ENCODE results near the gene CDC42EP1. TPM values are rescaled to one million over a fixed set of nuclear protein-coding genes. Genes with fewer than 3 reads are reported as not detected.

CDC42EP1 gene
- total and polyA plus RNA-seq, 7 donors, result 14.6 to 64.1 (median 24.6) TPM

DNA sequence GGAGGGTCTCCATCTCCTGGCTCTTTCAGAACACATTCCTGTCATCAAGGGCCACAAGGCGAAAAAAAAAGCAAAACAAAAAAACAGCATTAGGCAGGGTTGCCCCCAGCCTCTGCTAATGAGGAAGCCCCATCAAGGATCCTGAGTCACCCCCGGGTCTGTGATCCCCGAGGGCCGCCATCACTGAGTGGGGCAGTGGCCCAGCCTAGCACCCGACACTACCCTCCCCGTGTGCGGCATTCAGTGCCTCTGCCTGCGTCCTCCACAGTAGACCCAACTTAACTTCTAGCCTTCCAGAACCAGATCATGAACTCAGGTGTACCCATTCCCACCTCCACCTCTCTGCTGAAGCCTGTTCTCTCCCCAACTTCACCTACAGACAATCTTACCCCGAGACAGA lies 6.6 kb upstream of the CDC42EP1 start:
- no peak for TF ChIP-seq POLR2AphosphoS5 (IDR thresholded peaks at IDR 0.05)
- TF ChIP-seq POLR2A (IDR thresholded peaks at IDR 0.05), result no peak
- TF ChIP-seq EP300 (IDR thresholded peaks at IDR 0.05), result no peak
- TF ChIP-seq, protein P1, sequence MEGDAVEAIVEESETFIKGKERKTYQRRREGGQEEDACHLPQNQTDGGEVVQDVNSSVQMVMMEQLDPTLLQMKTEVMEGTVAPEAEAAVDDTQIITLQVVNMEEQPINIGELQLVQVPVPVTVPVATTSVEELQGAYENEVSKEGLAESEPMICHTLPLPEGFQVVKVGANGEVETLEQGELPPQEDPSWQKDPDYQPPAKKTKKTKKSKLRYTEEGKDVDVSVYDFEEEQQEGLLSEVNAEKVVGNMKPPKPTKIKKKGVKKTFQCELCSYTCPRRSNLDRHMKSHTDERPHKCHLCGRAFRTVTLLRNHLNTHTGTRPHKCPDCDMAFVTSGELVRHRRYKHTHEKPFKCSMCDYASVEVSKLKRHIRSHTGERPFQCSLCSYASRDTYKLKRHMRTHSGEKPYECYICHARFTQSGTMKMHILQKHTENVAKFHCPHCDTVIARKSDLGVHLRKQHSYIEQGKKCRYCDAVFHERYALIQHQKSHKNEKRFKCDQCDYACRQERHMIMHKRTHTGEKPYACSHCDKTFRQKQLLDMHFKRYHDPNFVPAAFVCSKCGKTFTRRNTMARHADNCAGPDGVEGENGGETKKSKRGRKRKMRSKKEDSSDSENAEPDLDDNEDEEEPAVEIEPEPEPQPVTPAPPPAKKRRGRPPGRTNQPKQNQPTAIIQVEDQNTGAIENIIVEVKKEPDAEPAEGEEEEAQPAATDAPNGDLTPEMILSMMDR (IDR thresholded peaks at IDR 0.05), result no peak
- Histone ChIP-seq H3K36me3 (no peaks in the 10 kb centered on the region), H3K4me1 (peaks cover 0 to 32% (median 25%) of the 10 kb centered on the region in 4 donors), H3K4me3 (no peak overlapping the region), H3K9me3 (no peaks in the 10 kb centered on the region), H3K27ac (no peak overlapping the region), H3K27me3 (no peaks in the 10 kb centered on the region)
- intact Hi-C loops (cut with DNase I), result no loop called here
- WGBS, 2 donors, result 93 to 95% methylated on average over 9 of the region's 9 CpGs
- DNase-seq, result no peak

DNA sequence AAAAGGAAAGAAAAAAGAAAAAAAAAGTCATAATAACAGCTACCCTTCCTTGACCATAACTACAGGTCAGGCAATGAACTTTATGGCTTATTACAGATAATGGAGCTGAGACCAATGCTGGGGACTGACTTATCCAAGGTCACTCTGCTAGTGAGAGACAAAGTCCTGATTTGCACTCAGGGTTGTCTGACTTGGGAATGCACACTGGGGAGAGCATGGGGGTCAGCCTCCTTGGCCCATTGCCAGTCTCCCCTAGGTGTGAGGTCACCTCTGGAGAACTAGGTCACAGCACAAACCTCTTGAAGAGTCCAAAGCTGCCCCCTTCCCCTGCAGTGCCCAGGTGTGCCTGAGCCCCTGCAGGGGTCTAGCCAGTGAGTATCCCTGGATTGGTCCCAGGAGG lies 5.3 kb upstream of the CDC42EP1 start:
- no peak overlapping the region for H3K27ac ChIP-seq
- DNase-seq, result no peak
- peaks cover 0 to 30% (median 22%) of the 10 kb centered on the region in 4 donors for H3K4me1 ChIP-seq
- no peaks in the 10 kb centered on the region for H3K36me3 ChIP-seq
- TF ChIP-seq, protein P1 (IDR thresholded peaks at IDR 0.05), result no peak
- H3K27me3 ChIP-seq, result no peaks in the 10 kb centered on the region
- H3K9me3 ChIP-seq, result no peaks in the 10 kb centered on the region
- no peak overlapping the region for H3K4me3 ChIP-seq
- intact Hi-C loops (cut with DNase I), result no loop called here

DNA sequence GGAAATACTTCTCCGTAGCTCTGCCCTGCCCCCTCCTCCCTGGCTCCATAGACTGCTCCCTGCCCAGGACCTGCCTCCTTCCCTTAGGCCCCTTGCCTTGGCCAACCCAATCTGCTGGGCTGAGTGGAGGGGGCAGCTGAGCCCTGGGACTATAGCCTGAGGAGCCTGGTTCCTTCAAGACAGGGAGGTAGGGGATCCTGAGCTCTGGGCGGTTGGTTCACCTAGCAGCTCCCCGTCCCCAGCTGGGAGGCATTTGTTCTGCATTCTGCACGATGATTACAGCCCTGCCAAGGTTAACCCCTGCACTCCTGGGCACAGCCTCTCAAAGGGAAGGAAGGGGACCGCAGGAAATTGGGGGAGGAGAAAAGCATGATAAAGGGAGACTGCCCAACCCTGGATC lies 3.6 kb upstream of the CDC42EP1 start:
- H3K4me3 ChIP-seq, result no peak overlapping the region
- peaks cover 0 to 33% (median 28%) of the 10 kb centered on the region in 4 donors for H3K4me1 ChIP-seq
- intact Hi-C loops (cut with DNase I), result no loop called here
- DNase-seq, result no peak
- H3K9me3 ChIP-seq, result no peaks in the 10 kb centered on the region
- TF ChIP-seq POLR2A (IDR thresholded peaks at IDR 0.05) (no peak), POLR2AphosphoS5 (IDR thresholded peaks at IDR 0.05) (no peak), EP300 (IDR thresholded peaks at IDR 0.05) (no peak)
- TF ChIP-seq, protein P1 (IDR thresholded peaks at IDR 0.05), result no peak
- H3K36me3 ChIP-seq, result no peaks in the 10 kb centered on the region
- 7 to 15% methylated on average over 5 of the region's 5 CpGs for WGBS, 2 donors
- peaks cover 0 to 6% (median 0%) of the 10 kb centered on the region in 3 donors for H3K27me3 ChIP-seq
- no peak overlapping the region for H3K27ac ChIP-seq

DNA sequence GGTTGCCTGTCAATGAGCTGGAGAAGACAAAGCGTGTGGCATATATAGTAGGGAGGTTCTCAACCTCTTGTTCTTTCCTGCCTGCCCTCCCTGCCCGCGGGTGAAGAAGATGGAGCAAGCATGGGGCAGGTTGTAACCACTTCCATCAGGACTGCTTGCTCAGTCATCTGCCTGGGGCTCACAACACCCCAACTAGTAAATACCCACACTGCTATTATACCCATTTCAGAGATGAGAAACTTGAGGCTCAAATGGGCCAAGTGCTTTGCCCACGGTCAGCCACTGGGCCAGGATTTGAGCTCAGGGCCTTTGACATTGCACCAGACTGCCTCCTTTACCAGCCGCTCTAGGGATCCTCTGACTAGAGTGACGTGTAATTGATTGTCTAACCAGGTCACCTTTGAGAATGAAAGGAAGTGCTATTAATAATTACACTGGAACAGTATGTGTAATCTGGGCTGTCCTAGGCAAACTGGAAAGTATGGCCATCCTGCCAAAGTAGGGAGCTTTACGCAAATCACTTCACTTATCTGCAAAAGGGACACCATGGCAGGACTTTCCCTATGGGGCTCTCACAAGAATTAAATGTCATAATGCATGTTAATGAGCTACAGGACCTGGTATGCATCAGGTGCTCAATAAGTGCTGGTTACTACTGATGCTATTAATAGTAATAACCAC lies 2.8 kb upstream of the CDC42EP1 start:
- peaks cover 0 to 6% (median 0%) of the 10 kb centered on the region in 3 donors for H3K27me3 ChIP-seq
- TF ChIP-seq POLR2AphosphoS5 (IDR thresholded peaks at IDR 0.05) (peak in 1 of 4 donors; percentile 18), POLR2A (IDR thresholded peaks at IDR 0.05) (no peak)
- no peak overlapping the region for H3K4me3 ChIP-seq
- intact Hi-C loops (cut with DNase I), result no loop called here
- peaks cover 0 to 33% (median 28%) of the 10 kb centered on the region in 4 donors for H3K4me1 ChIP-seq
- peak overlapping the region in 1 of 4 donors; percentile 99 for H3K27ac ChIP-seq
- 90 to 94% methylated on average over 7 of the region's 7 CpGs for WGBS, 2 donors
- no peak for DNase-seq
- H3K36me3 ChIP-seq, result no peaks in the 10 kb centered on the region
- H3K9me3 ChIP-seq, result no peaks in the 10 kb centered on the region

DNA sequence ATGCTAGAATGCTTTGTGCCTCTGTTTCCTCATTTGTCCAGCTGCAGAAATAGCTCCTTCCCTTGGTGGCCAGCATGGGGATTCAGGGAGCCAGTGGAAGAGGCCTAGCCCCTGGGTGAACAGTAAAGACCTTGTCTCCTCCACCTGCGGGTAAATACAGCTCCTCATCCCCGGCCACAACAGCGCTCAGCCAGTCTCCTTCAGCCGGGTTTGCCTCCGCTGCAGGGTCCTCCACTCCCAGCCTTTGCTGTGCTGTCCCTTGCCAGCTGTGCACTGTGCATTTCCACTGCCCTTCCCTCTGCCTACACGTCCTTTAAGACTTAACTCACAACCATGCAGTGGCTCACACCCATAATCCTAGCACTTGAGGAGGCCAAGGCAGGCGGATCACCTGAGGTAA lies 1.5 kb upstream of the CDC42EP1 start:
- Histone ChIP-seq H3K4me3 (no peak overlapping the region), H3K36me3 (no peaks in the 10 kb centered on the region), H3K27ac (peak overlapping the region in 3 of 4 donors; percentile 17 to 99 (median 97)), H3K27me3 (peaks cover 0 to 6% (median 0%) of the 10 kb centered on the region in 3 donors), H3K9me3 (no peaks in the 10 kb centered on the region), H3K4me1 (peaks cover 0 to 42% (median 36%) of the 10 kb centered on the region in 4 donors)
- WGBS, 2 donors, result 79 to 86% methylated on average over 7 of the region's 7 CpGs
- TF ChIP-seq EP300 (IDR thresholded peaks at IDR 0.05) (no peak), POLR2A (IDR thresholded peaks at IDR 0.05) (no peak), POLR2AphosphoS5 (IDR thresholded peaks at IDR 0.05) (no peak)
- TF ChIP-seq, protein P1 (IDR thresholded peaks at IDR 0.05), result no peak
- DNase-seq, result no peak
- intact Hi-C loops (cut with DNase I), result no loop called here
